HepG2 (cell line): ENCODE measurements around the gene FCHSD1. TPM values are rescaled to one million over a fixed set of nuclear protein-coding genes. Genes with fewer than 3 reads are reported as not detected.

Source experiments
- CHCHD3 ChIP-seq: sonication (generic); formaldehyde crosslinking; IDR thresholded peaks from 2 replicates; pipeline ENCODE4 v1.8.0; 2022; ENCODE audit warnings: mild to moderate bottlenecking, missing genetic modification reagents, moderate library complexity
- DNMT1 ChIP-seq: sonication (generic); formaldehyde crosslinking; IDR thresholded peaks from 2 replicates; pipeline ENCODE4 v1.5.1; 2020; ENCODE audit warnings: mild to moderate bottlenecking, missing genetic modification reagents
- HMG20B ChIP-seq: conservative IDR thresholded peaks from 2 replicates; pipeline ENCODE4 v1.6.1; 2016; ENCODE audit warnings: missing genetic modification reagents, missing compliant biosample characterization
- LCORL ChIP-seq, 2 experiments: fragments of 450-650 bp in 1 of 2; sonication (generic) in 1 of 2; formaldehyde crosslinking in 1 of 2; IDR thresholded peaks; 2 replicates each; pipeline versions ENCODE4 v1.5.0 to v1.6.1; 2017 to 2020; ENCODE audit warnings: antibody characterized with exemption in 1 of 2, missing genetic modification reagents in 1 of 2
- MAFF ChIP-seq: IDR thresholded peaks from 2 replicates; pipeline ENCODE4 v1.6.1; 2011; ENCODE audit warnings: low read depth, low read length, improper control_type of control experiment
- NAIF1 ChIP-seq: sonication (generic); formaldehyde crosslinking; IDR thresholded peaks from 2 replicates; pipeline ENCODE4 v1.5.0; 2020; ENCODE audit warnings: mild to moderate bottlenecking, missing genetic modification reagents, borderline replicate concordance
- PLRG1 ChIP-seq: fragments of 450-650 bp; conservative IDR thresholded peaks from 2 replicates; pipeline ENCODE4 v1.6.1; 2016
- RAD21 ChIP-seq: fragments of 450-650 bp; formaldehyde crosslinking; IDR thresholded peaks from 2 replicates; pipeline ENCODE4 v1.5.0; 2020; ENCODE audit warnings: mild to moderate bottlenecking
- SKI ChIP-seq: fragments of 450-650 bp; IDR thresholded peaks from one replicate; pipeline ENCODE4 v1.6.1; 2018; ENCODE audit warnings: mild to moderate bottlenecking; ENCODE audit not compliant: partially characterized antibody
- SMAD1 ChIP-seq: sonication (generic); formaldehyde crosslinking; IDR thresholded peaks from 2 replicates; pipeline ENCODE4 v1.4.0; 2020; ENCODE audit warnings: missing genetic modification reagents, low read depth, mild to moderate bottlenecking, borderline replicate concordance
- SNAI1 ChIP-seq: sonication (generic); formaldehyde crosslinking; IDR thresholded peaks from 2 replicates; pipeline ENCODE4 v1.5.0; 2020; ENCODE audit warnings: mild to moderate bottlenecking, missing genetic modification reagents, borderline replicate concordance
- TBP ChIP-seq: sonication (generic); formaldehyde crosslinking; IDR thresholded peaks from 2 replicates; pipeline ENCODE4 v1.5.0; 2020; ENCODE audit warnings: missing genetic modification reagents
- ZBTB3 ChIP-seq: sonication (generic); formaldehyde crosslinking; IDR thresholded peaks from 2 replicates; pipeline ENCODE4 v1.4.0; 2020; ENCODE audit warnings: low read depth, mild to moderate bottlenecking, moderate library complexity, missing genetic modification reagents, borderline replicate concordance
- ZFP62 ChIP-seq: sonication (generic); formaldehyde crosslinking; IDR thresholded peaks from 2 replicates; pipeline ENCODE4 v1.4.0; 2020; ENCODE audit warnings: missing genetic modification reagents
- ZNF143 ChIP-seq: sonication (generic); formaldehyde crosslinking; IDR thresholded peaks from 2 replicates; pipeline ENCODE4 v1.4.0; 2020; ENCODE audit warnings: missing genetic modification reagents
- ZNF251 ChIP-seq: sonication (generic); formaldehyde crosslinking; IDR thresholded peaks from 2 replicates; pipeline ENCODE4 v1.9.0; 2021; ENCODE audit warnings: mild to moderate bottlenecking, missing genetic modification reagents
- ZNF317 ChIP-seq: sonication (generic); formaldehyde crosslinking; IDR thresholded peaks from 2 replicates; pipeline ENCODE4 v1.5.0; 2020; ENCODE audit warnings: mild to moderate bottlenecking, missing genetic modification reagents
- ZNF354B ChIP-seq: sonication (generic); formaldehyde crosslinking; IDR thresholded peaks from 2 replicates; pipeline ENCODE4 v1.8.0; 2022; ENCODE audit warnings: mild to moderate bottlenecking, missing genetic modification reagents
- ZNF572 ChIP-seq: sonication (generic); formaldehyde crosslinking; IDR thresholded peaks from 2 replicates; pipeline ENCODE4 v1.5.1; 2020; ENCODE audit warnings: mild to moderate bottlenecking, missing genetic modification reagents
- ZNF749 ChIP-seq: sonication (generic); formaldehyde crosslinking; IDR thresholded peaks from 2 replicates; pipeline ENCODE4 v1.8.0; 2022; ENCODE audit warnings: mild to moderate bottlenecking, missing genetic modification reagents, moderate library complexity, borderline replicate concordance
- ZNF761 ChIP-seq: sonication (generic); formaldehyde crosslinking; conservative IDR thresholded peaks from 2 replicates; pipeline ENCODE4 v1.4.0; 2020; ENCODE audit warnings: mild to moderate bottlenecking, missing genetic modification reagents
- ZNF777 ChIP-seq: sonication (generic); formaldehyde crosslinking; IDR thresholded peaks from 2 replicates; pipeline ENCODE4 v1.4.0; 2020; ENCODE audit warnings: missing genetic modification reagents
- ZNF790 ChIP-seq: sonication (generic); formaldehyde crosslinking; IDR thresholded peaks from 2 replicates; pipeline ENCODE4 v1.8.0; 2022; ENCODE audit warnings: missing genetic modification reagents, mild to moderate bottlenecking, borderline replicate concordance
- ZNF816 ChIP-seq: sonication (generic); formaldehyde crosslinking; IDR thresholded peaks from 2 replicates; pipeline ENCODE4 v1.8.0; 2022; ENCODE audit warnings: missing genetic modification reagents, mild to moderate bottlenecking, borderline replicate concordance
- ZNF839 ChIP-seq: sonication (generic); formaldehyde crosslinking; IDR thresholded peaks from 2 replicates; pipeline ENCODE4 v1.4.0; 2020; ENCODE audit warnings: missing genetic modification reagents, mild to moderate bottlenecking, borderline replicate concordance
- polyA plus RNA-seq, 8 experiments: library from polyadenylated mRNA; depleted of rRNA in 3 of 8; stranded (reverse) in 7 of 8; unstranded in 1 of 8; fragments of >200 nt; fragmentation: Illumina TruSeq in 4 of 8; extraction: Trizol in 4 of 8; gene quantifications; 2 replicates each; pipeline versions ENCODE4 v1.2.1 to v1.2.3, GENCODE V29; 2011 to 2016; ENCODE audit warnings: low read depth in 4 of 8, missing spikeins in 1 of 8, mixed read lengths in 1 of 8; ENCODE audit not compliant: insufficient read depth in 1 of 8
- total RNA-seq, 5 experiments: library from RNA; depleted of rRNA; stranded (reverse); fragments of >200 nt; fragmentation: Illumina TruSeq; extraction: Trizol; gene quantifications; 2 replicates each; pipeline ENCODE4 v1.2.3, GENCODE V29; 2016; ENCODE audit warnings: low read depth in 1 of 5
- TF ChIP-seq, protein P1 (sequence below): sonication (generic); formaldehyde crosslinking; IDR thresholded peaks from 2 replicates; pipeline ENCODE4 v1.4.0; 2020; ENCODE audit warnings: missing genetic modification reagents, borderline replicate concordance
- TF ChIP-seq, protein P2 (sequence below): sonication (generic); formaldehyde crosslinking; IDR thresholded peaks from 2 replicates; pipeline ENCODE4 v1.4.0; 2020; ENCODE audit warnings: missing genetic modification reagents, borderline replicate concordance

FCHSD1 gene
- total and polyA plus RNA-seq, 2 of the 13 experiments (the other 11 are each of a cell fraction or from before 2014, with no cell fraction given) = 5.5 to 15.4 TPM

DNA sequence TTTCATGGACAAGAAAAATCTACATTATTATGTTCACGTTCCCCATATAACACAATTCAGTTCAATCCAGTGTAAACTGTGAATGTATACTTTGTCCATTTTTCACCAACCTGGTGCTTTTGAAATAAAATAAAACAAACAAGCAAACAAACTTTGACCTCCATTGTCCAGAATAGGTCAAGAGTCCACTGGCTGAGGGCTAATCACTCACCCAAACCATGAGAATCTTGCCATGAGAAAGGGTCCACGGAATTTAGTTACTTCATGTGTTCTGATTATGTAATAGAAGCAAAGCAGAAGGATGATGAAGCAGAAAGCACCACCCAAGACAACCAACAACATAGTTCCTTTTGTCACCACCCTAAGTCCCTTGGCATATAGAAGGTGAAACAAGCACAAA is 61.1 kb downstream of the FCHSD1 start (continued):
- no peak for TF ChIP-seq CHCHD3 (CRISPR knock-in tag)
- TF ChIP-seq LCORL (IDR thresholded peaks at IDR 0.05) = peak; percentile 57; the same call in 1 of the 2 replicates
- peak; percentile 82; the same call in 1 of the 2 replicates for TF ChIP-seq LCORL (CRISPR knock-in tag; IDR thresholded peaks at IDR 0.05)
- no peak for TF ChIP-seq ZNF777
- no peak for TF ChIP-seq ZNF354B (CRISPR knock-in tag)
- TF ChIP-seq RAD21 (CRISPR knock-in tag) = no peak
- no peak for TF ChIP-seq ZNF761
- TF ChIP-seq ZNF572 (CRISPR knock-in tag) = no peak
- TF ChIP-seq, protein P1, sequence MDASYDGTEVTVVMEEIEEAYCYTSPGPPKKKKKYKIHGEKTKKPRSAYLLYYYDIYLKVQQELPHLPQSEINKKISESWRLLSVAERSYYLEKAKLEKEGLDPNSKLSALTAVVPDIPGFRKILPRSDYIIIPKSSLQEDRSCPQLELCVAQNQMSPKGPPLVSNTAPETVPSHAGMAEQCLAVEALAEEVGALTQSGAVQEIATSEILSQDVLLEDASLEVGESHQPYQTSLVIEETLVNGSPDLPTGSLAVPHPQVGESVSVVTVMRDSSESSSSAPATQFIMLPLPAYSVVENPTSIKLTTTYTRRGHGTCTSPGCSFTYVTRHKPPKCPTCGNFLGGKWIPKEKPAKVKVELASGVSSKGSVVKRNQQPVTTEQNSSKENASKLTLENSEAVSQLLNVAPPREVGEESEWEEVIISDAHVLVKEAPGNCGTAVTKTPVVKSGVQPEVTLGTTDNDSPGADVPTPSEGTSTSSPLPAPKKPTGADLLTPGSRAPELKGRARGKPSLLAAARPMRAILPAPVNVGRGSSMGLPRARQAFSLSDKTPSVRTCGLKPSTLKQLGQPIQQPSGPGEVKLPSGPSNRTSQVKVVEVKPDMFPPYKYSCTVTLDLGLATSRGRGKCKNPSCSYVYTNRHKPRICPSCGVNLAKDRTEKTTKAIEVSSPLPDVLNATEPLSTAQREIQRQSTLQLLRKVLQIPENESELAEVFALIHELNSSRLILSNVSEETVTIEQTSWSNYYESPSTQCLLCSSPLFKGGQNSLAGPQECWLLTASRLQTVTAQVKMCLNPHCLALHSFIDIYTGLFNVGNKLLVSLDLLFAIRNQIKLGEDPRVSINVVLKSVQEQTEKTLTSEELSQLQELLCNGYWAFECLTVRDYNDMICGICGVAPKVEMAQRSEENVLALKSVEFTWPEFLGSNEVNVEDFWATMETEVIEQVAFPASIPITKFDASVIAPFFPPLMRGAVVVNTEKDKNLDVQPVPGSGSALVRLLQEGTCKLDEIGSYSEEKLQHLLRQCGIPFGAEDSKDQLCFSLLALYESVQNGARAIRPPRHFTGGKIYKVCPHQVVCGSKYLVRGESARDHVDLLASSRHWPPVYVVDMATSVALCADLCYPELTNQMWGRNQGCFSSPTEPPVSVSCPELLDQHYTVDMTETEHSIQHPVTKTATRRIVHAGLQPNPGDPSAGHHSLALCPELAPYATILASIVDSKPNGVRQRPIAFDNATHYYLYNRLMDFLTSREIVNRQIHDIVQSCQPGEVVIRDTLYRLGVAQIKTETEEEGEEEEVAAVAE (CRISPR knock-in tag) = no peak
- TF ChIP-seq ZNF790 (CRISPR knock-in tag) = no peak
- TF ChIP-seq PLRG1 = no peak
- no peak for TF ChIP-seq ZNF317 (CRISPR knock-in tag)
- 0 out of 2 replicates have a peak, but pooled peaks have one; percentile 1 for TF ChIP-seq MAFF
- TF ChIP-seq ZNF839 = no peak
- TF ChIP-seq ZNF251 (CRISPR knock-in tag) = no peak
- TF ChIP-seq SKI = no peak
- no peak for TF ChIP-seq ZNF749 (CRISPR knock-in tag)
- no peak for TF ChIP-seq ZFP62 (CRISPR knock-in tag)
- TF ChIP-seq SMAD1 (CRISPR knock-in tag) = no peak
- no peak for TF ChIP-seq DNMT1 (CRISPR knock-in tag)
- TF ChIP-seq ZNF816 (CRISPR knock-in tag) = no peak
- TF ChIP-seq SNAI1 = no peak
- TF ChIP-seq NAIF1 (CRISPR knock-in tag) = no peak
- TF ChIP-seq TBP (CRISPR knock-in tag) = no peak
- TF ChIP-seq HMG20B (CRISPR knock-in tag) = no peak
- no peak for TF ChIP-seq ZBTB3 (CRISPR knock-in tag)
- TF ChIP-seq ZNF143 (CRISPR knock-in tag) = no peak
- TF ChIP-seq, protein P2, sequence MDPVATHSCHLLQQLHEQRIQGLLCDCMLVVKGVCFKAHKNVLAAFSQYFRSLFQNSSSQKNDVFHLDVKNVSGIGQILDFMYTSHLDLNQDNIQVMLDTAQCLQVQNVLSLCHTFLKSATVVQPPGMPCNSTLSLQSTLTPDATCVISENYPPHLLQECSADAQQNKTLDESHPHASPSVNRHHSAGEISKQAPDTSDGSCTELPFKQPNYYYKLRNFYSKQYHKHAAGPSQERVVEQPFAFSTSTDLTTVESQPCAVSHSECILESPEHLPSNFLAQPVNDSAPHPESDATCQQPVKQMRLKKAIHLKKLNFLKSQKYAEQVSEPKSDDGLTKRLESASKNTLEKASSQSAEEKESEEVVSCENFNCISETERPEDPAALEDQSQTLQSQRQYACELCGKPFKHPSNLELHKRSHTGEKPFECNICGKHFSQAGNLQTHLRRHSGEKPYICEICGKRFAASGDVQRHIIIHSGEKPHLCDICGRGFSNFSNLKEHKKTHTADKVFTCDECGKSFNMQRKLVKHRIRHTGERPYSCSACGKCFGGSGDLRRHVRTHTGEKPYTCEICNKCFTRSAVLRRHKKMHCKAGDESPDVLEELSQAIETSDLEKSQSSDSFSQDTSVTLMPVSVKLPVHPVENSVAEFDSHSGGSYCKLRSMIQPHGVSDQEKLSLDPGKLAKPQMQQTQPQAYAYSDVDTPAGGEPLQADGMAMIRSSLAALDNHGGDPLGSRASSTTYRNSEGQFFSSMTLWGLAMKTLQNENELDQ (CRISPR knock-in tag) = no peak
